GM21576 (cell line): Measurements from ENCODE around the gene SCN3B.
A peak's percentile ranks its signal among the peaks of the same experiment; 100 is the strongest.

ENCODE experiments used
- ATAC-seq: cut with Tn5 transposase; IDR thresholded peaks from one replicate; pipeline ENCODE4 v1.9.1; 2021; ENCODE audit warnings: mild to moderate bottlenecking, moderate library complexity; ENCODE audit not compliant: unreplicated experiment

The SCN3B gene, protein sequence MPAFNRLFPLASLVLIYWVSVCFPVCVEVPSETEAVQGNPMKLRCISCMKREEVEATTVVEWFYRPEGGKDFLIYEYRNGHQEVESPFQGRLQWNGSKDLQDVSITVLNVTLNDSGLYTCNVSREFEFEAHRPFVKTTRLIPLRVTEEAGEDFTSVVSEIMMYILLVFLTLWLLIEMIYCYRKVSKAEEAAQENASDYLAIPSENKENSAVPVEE

DNA sequence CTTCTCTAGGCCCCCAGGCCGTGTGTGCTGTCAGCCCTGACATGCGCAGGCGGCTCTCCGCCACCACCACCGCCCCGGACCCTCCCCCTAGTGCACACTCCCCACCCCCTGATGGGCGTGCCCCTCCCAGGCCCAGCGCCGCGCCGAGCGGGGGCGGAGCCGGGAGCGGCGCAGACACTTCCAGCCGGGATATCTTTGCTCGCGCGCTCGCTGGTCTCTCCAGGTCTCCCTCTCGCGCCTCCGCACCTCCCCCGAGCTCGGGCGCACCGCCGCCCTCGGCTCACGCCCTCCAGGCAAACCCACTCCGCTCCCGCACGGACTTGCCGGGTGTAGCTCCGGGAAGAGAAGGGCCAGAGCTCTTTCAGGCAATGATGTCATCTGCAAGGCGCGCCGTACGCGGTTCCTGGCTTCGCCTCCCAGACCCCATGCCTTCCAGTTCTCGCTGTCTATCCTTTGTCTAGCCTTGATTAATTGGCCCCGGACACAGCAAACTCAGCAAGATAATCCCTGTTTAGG, at the start of gene SCN3B:
SCN3B (minus strand) TSS at position 59 of the 516 bp plus-strand sequence. CDS start 823 bp downstream, outside the sequence.
- ATAC-seq: no peak

GRCh38 chr11:123702696-123703095, 48.3 kb upstream of the SCN3B start:
- ATAC-seq: no peak

GRCh38 chr11:123702139-123702538, 47.7 kb upstream of the SCN3B start:
- ATAC-seq: peak; percentile 66

DNA sequence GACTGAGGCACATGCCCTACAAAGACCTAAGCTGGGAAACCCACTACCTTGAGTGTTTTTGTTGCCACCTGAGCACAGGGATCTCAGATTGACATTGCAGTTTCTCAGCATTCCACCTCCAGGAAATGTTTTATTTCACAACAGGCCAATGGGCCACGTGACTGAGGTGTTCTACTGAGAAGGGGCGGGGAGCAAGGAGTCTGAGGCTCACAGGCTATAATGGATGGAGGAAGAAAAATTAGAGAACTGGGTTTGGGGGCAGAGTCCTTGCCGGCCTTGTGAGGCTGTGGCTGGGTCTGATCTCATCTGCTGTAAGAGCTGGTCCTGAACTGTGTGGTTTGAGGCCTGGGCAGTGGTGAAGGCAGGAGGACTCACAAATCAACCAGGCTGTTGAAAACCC, 46.3 kb upstream of the SCN3B start:
- no peak for ATAC-seq

- ATAC-seq: no peak
Observed at GRCh38 chr11:123698546-123699127, 44.2 kb upstream of the SCN3B start.

- no peak for ATAC-seq
Observed at GRCh38 chr11:123696183-123696582, 41.8 kb upstream of the SCN3B start.

DNA sequence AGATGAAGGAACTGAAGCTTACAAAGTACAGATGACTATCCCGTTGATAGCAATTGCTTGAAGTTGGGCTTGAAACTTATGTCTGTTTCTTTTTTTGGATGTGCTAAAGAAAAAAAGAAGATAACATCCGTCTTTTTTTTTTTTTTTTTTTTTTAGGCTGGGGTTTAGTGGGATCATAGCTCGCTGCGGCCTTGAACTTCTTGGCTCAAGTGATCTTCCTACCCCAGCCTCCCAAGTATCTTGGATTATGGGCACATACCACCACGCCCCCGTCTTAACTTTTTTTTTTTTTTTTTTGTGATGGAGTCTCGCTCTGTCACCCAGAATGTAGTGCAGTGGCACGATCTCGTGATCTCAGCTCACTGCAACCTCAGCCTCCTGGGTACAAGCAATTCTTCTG, 40.8 kb upstream of the SCN3B start:
- no peak for ATAC-seq

GRCh38 chr11:123694551-123694950, 40.1 kb upstream of the SCN3B start:
- no peak for ATAC-seq

- ATAC-seq: no peak
Observed at GRCh38 chr11:123692961-123693360, 38.5 kb upstream of the SCN3B start.

GRCh38 chr11:123690485-123690884, 36.1 kb upstream of the SCN3B start:
- no peak for ATAC-seq

- ATAC-seq: no peak
Observed at GRCh38 chr11:123684601-123685000, 30.2 kb upstream of the SCN3B start.

GRCh38 chr11:123683428-123684170, 29.2 kb upstream of the SCN3B start:
- ATAC-seq: no peak

- ATAC-seq: no peak
Observed at GRCh38 chr11:123682696-123683410, 28.4 kb upstream of the SCN3B start.

- ATAC-seq: no peak
Observed at GRCh38 chr11:123681030-123681429, 26.6 kb upstream of the SCN3B start.

- no peak for ATAC-seq
Observed at GRCh38 chr11:123678246-123678645, 23.8 kb upstream of the SCN3B start.

- ATAC-seq: no peak
Observed at GRCh38 chr11:123677510-123677909, 23.1 kb upstream of the SCN3B start.

DNA sequence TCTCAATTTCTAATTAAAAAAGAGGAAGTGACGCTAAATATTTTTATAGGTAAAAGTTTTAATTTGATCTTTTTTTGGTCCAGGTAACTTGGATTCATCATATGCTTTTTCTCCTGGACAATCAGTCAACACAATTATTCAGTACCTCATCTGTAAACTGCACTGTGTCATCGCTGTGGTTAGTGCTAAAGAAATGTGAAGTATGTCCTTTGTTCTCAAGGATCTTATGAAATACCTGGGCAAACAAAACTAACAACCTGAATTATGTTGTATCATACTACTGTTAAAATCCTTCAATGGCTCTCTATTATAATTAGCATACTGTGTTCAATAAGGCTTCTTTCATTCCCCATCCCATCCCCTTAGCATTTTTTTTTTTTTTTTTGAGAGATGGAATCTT, 19.9 kb upstream of the SCN3B start:
- no peak for ATAC-seq

GRCh38 chr11:123672568-123672967, 18.1 kb upstream of the SCN3B start:
- ATAC-seq: no peak

DNA sequence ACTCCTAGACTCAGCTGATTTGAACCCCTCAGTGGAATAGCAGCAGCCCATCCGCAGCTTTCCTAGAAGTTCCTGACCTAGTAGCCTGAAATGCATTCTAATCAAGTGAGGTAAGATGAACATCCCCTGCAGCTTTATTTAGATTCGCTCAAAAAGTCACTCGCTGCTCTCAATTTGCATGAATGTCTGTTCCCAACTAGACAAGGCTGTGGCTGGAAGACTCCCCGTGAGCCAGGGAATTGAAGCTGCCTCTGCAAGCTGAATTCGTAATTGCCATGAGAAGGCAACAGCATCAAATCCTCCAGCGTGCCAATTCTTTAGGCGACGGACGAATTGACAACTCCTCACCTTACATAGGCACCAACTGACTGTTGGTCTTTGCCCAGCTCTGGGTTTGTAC, 17.1 kb upstream of the SCN3B start:
- no peak for ATAC-seq

- no peak for ATAC-seq
Observed at GRCh38 chr11:123670081-123670480, 15.7 kb upstream of the SCN3B start.

- ATAC-seq: no peak
Observed at GRCh38 chr11:123665306-123665705, 10.9 kb upstream of the SCN3B start.
